ENCODE results near the gene ODF2L.

The ODF2L gene

GRCh38 chr1:86324130-86324822 lies 71.8 kb downstream of the ODF2L start:
- Mint-ChIP-seq H3K4me3 (no peak overlapping the region), H3K27ac (no peak overlapping the region), H3K4me1 (no peaks in the 10 kb centered on the region), H3K9me3 (no peaks in the 10 kb centered on the region), H3K27me3 (no peaks in the 10 kb centered on the region), H3K36me3 (no peaks in the 10 kb centered on the region)
- CTCF ChIA-PET, result no interaction called here
- no peak for DNase-seq

GRCh38 chr1:86322241-86322640 lies 73.9 kb downstream of the ODF2L start:
- no peaks in the 10 kb centered on the region for H3K27me3 Mint-ChIP-seq

GRCh38 chr1:86318436-86318835 lies 77.7 kb downstream of the ODF2L start:
- H3K4me3 Mint-ChIP-seq, result no peak overlapping the region
- no peaks in the 10 kb centered on the region for H3K36me3 Mint-ChIP-seq
- no peaks in the 10 kb centered on the region for H3K9me3 Mint-ChIP-seq
- H3K27me3 Mint-ChIP-seq, result no peaks in the 10 kb centered on the region
- DNase-seq, result no peak
- H3K27ac Mint-ChIP-seq, result no peak overlapping the region
- H3K4me1 Mint-ChIP-seq, result no peaks in the 10 kb centered on the region
- CTCF ChIA-PET, result no interaction called here

More at GRCh38 chr1:86322241-86322640, 73.9 kb downstream of the ODF2L start:
- Mint-ChIP-seq H3K36me3 (no peaks in the 10 kb centered on the region), H3K4me3 (no peak overlapping the region), H3K9me3 (no peaks in the 10 kb centered on the region), H3K27ac (no peak overlapping the region), H3K4me1 (no peaks in the 10 kb centered on the region)
- CTCF ChIA-PET, result no interaction called here
- no peak for DNase-seq

- H3K27me3 Mint-ChIP-seq, result no peaks in the 10 kb centered on the region
- CTCF ChIA-PET, result no interaction called here
Observed at GRCh38 chr1:86317926-86318325, 78.2 kb downstream of the ODF2L start.

GRCh38 chr1:86305731-86306130 lies 90.4 kb downstream of the ODF2L start:
- Mint-ChIP-seq H3K27me3 (no peaks in the 10 kb centered on the region), H3K36me3 (no peaks in the 10 kb centered on the region), H3K4me3 (no peak overlapping the region), H3K4me1 (no peaks in the 10 kb centered on the region), H3K9me3 (no peaks in the 10 kb centered on the region), H3K27ac (no peak overlapping the region)
- CTCF ChIA-PET, result no interaction called here
- DNase-seq, result no peak

More at GRCh38 chr1:86317926-86318325, 78.2 kb downstream of the ODF2L start:
- no peaks in the 10 kb centered on the region for H3K9me3 Mint-ChIP-seq
- H3K27ac Mint-ChIP-seq, result no peak overlapping the region
- H3K36me3 Mint-ChIP-seq, result no peaks in the 10 kb centered on the region
- H3K4me3 Mint-ChIP-seq, result no peak overlapping the region
- H3K4me1 Mint-ChIP-seq, result no peaks in the 10 kb centered on the region
- no peak for DNase-seq

- H3K36me3 Mint-ChIP-seq, result no peaks in the 10 kb centered on the region
- DNase-seq, result no peak
- no peaks in the 10 kb centered on the region for H3K4me1 Mint-ChIP-seq
- no peaks in the 10 kb centered on the region for H3K9me3 Mint-ChIP-seq
- H3K27ac Mint-ChIP-seq, result no peak overlapping the region
- no peak overlapping the region for H3K4me3 Mint-ChIP-seq
- no peaks in the 10 kb centered on the region for H3K27me3 Mint-ChIP-seq
- CTCF ChIA-PET, result no interaction called here
Observed at GRCh38 chr1:86303041-86303690, 93.0 kb downstream of the ODF2L start.

Measured in activated naive CD4-positive, alpha-beta T cell treated with anti-CD3 and anti-CD28 coated beads, Interleukin-2, amount 10 ng/mL, durations not matched to agents 7 days and 5 days (primary cell).